ENCODE data around the gene TARS2. TPM values are rescaled to one million over a fixed set of nuclear protein-coding genes. Genes with fewer than 3 reads are reported as not detected.

Gene TARS2
- polyA plus RNA-seq, 2 of the 4 experiments (the other 2 are of a cell fraction): 19.4 to 21.6 TPM

GRCh38 chr1:150466964-150467363 is 20.3 kb upstream of the TARS2 start:
- CTCF ChIA-PET: no interaction called here
- ATAC-seq: no peak
- no peak for DNase-seq (ENCODE audit: low read depth in 1 of 2, low spot score in 1 of 2)
- TF ChIP-seq RAD21 (conservative IDR thresholded peaks at IDR 0.05 in 1 of 2, IDR thresholded peaks at IDR 0.05 in 1 of 2) (no peak), HOXA7 (CRISPR knock-in tag; IDR thresholded peaks at IDR 0.05) (no peak), FOXS1 (CRISPR knock-in tag; IDR thresholded peaks at IDR 0.05) (no peak), TFCP2L1 (CRISPR knock-in tag; IDR thresholded peaks at IDR 0.05) (no peak), HDAC2 (IDR thresholded peaks at IDR 0.05) (no peak), PBX3 (IDR thresholded peaks at IDR 0.05) (no peak), RARB (CRISPR knock-in tag; IDR thresholded peaks at IDR 0.05) (no peak), RNF2 (IDR thresholded peaks at IDR 0.05; ENCODE audit: borderline replicate concordance, low read depth) (no peak), HOXB13 (CRISPR knock-in tag; IDR thresholded peaks at IDR 0.05; ENCODE audit: low read depth) (no peak), MAFK (IDR thresholded peaks at IDR 0.05; ENCODE audit: partially characterized antibody) (no peak), NR3C1 (IDR thresholded peaks at IDR 0.05) (no peak), MAZ (IDR thresholded peaks at IDR 0.05; ENCODE audit: borderline replicate concordance, low read depth, low read length) (no peak), E2F6 (IDR thresholded peaks at IDR 0.05; ENCODE audit: borderline replicate concordance, low read depth) (no peak), JUNB (IDR thresholded peaks at IDR 0.05) (no peak), CBX8 (IDR thresholded peaks at IDR 0.05) (no peak), HEYL (CRISPR knock-in tag; IDR thresholded peaks at IDR 0.05) (no peak), REST (IDR thresholded peaks at IDR 0.05) (no peak)
- no peak overlapping the region for H3K27ac ChIP-seq
- H3K4me2 ChIP-seq: no peak overlapping the region
- POLR2A ChIA-PET: no interaction called here
- no peaks in the 10 kb centered on the region for H3K9me3 ChIP-seq
- H3K4me3 ChIP-seq: no peak overlapping the region
- no peaks in the 10 kb centered on the region for H3K4me1 ChIP-seq
- no peak for FAIRE-seq

- ATAC-seq: no peak
- no peak overlapping the region for H3K4me2 ChIP-seq
- ChIA-PET POLR2A (no interaction called here), CTCF (interaction anchor here (0.9 to 1.2 kb wide), 4 partner anchors 11 to 64 kb away, joined by 3 to 6 read pairs (median 3); no protein-coding TSS in a partner anchor)
- H3K4me1 ChIP-seq: no peaks in the 10 kb centered on the region
- DNase-seq (ENCODE audit: low read depth in 1 of 2, low spot score in 1 of 2): no peak
- 93% methylated on average over 1 of the region's 1 CpG for WGBS (ENCODE audit: missing lambda C conversion rate)
- no peak for FAIRE-seq
- no peaks in the 10 kb centered on the region for H3K9me3 ChIP-seq
- no peak overlapping the region for H3K27ac ChIP-seq
- H3K4me3 ChIP-seq: no peak overlapping the region
- TF ChIP-seq RAD21 (conservative IDR thresholded peaks at IDR 0.05 in 1 of 2, IDR thresholded peaks at IDR 0.05 in 1 of 2) (no peak), EP300 (IDR thresholded peaks at IDR 0.05) (no peak), CEBPB (IDR thresholded peaks at IDR 0.05) (no peak), NR3C1 (IDR thresholded peaks at IDR 0.05) (no peak), REST (IDR thresholded peaks at IDR 0.05) (no peak), EHF (CRISPR knock-in tag; IDR thresholded peaks at IDR 0.05) (no peak), HDAC2 (IDR thresholded peaks at IDR 0.05) (no peak), USF2 (IDR thresholded peaks at IDR 0.05) (no peak), NFE2L2 (conservative IDR thresholded peaks at IDR 0.05; ENCODE audit: low read length) (no peak), ZNF302 (CRISPR knock-in tag; IDR thresholded peaks at IDR 0.05) (no peak), MAZ (IDR thresholded peaks at IDR 0.05; ENCODE audit: borderline replicate concordance, low read depth, low read length) (no peak), NPAS2 (CRISPR knock-in tag; IDR thresholded peaks at IDR 0.05; ENCODE audit: borderline replicate concordance) (no peak), HOXA7 (CRISPR knock-in tag; IDR thresholded peaks at IDR 0.05) (no peak), RCOR1 (IDR thresholded peaks at IDR 0.05; ENCODE audit: low read depth, low read length) (no peak), RNF2 (IDR thresholded peaks at IDR 0.05; ENCODE audit: borderline replicate concordance, low read depth) (no peak), BCL3 (IDR thresholded peaks at IDR 0.05) (no peak), BHLHE40 (IDR thresholded peaks at IDR 0.05; ENCODE audit: low read depth, low read length) (no peak), ESRRA (IDR thresholded peaks at IDR 0.05; ENCODE audit: borderline replicate concordance, low read length) (no peak)
These were observed 17.9 kb upstream of the TARS2 start for GRCh38 chr1:150469291-150469690.
